Cardiac septum (tissue), 1 donor: ENCODE results near the gene GCNT4. TPM values are rescaled to one million over a fixed set of nuclear protein-coding genes. Genes with fewer than 3 reads are reported as not detected.
A peak's percentile ranks its signal among the peaks of the same experiment; 100 is the strongest.
"Not testable (repeated sequence)": the region's sequence is repeated elsewhere in the genome, so short reads cannot be mapped to it uniquely, and the experiment has no call there.

Experiments used
- DNase-seq: peaks from one replicate; pipeline ENCODE4 v3.0.0-alpha.2; 2020; ENCODE audit warnings: low spot score
- intact Hi-C: fragments of 100-400 bp; cut with DNase I; formaldehyde crosslinking; loops from one replicate; pipeline ENCODE4 v1.14.0; 2022
- long read RNA-seq: library from polyadenylated mRNA; unstranded; transcript quantifications from one replicate; pipeline ENCODE4 v2.0.0, GENCODE V29; 2021
- total RNA-seq: library from RNA; stranded (reverse); fragmentation: NEBNext Ultra II Directional; extraction: Animal tissue kit (Norgen Biotek cat#: 25700); gene quantifications from one replicate; pipeline ENCODE4 v1.2.1, GENCODE V29; 2021
- donor health status: DM: no; HTN: no; CAD: no.

Gene GCNT4
- total RNA-seq, result 0.62 TPM
- long read RNA-seq, result 0 reads

GRCh38 chr5:75052192-75053053, at the start of gene GCNT4:
TSS of gene GCNT4 (minus strand) at chr5:75052558. CDS start at chr5:75030037, 22,521 bp downstream.
- DNase-seq, result peak; percentile 78
- intact Hi-C loops, result loop anchor here (5.0 kb wide), 1 partner anchor 285 kb away; the partner anchor contains the start of gene HMGCR

DNA sequence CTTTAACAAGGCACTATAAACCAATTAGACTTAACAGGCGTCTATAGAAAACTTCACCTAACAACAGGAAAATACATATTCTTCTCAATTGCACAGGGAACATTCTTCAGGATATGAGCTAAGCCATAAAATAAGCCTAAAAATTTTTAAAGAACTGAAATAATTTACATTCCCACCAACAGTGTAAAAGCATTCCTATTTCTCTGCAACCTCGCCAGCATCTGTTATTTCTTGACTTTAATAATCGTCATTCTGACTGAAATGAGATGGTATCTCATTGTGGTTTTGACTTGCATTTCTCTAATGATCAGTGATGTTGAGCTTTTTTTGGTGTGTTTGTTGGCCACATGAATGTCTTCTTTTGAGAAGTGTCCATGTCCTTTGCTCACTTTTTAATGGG, 43.6 kb upstream of the GCNT4 start:
- DNase-seq, intact Hi-C loops: not testable (repeated sequence)

GRCh38 chr5:75091597-75091996, 39.2 kb upstream of the GCNT4 start:
- intact Hi-C loops, result no loop called here
- no peak for DNase-seq

DNA sequence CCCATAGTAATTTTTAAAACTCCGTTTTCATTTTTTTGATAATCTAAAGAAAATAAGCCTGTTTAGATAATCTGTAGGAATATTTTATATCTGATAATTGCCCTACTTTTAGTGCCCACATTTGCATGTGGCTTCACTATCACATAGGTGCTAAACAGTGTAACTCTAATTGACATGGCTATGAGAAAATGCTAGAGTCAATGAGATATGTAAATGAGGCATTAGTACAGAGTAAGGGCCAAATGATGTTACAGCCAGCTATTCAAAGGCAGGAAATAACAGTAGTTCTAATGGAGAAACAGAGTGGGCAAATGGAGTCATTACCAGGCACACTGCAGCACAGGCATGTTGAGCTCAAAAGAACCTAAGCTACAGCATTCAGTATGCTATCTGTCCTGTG, 37.3 kb upstream of the GCNT4 start:
- no peak for DNase-seq
- intact Hi-C loops, result no loop called here

- intact Hi-C loops, result no loop called here
- DNase-seq, result no peak
Measured at GRCh38 chr5:75089137-75089536, 36.8 kb upstream of the GCNT4 start.

- intact Hi-C loops, result no loop called here
Measured at GRCh38 chr5:75088648-75089047, 36.3 kb upstream of the GCNT4 start.

DNA sequence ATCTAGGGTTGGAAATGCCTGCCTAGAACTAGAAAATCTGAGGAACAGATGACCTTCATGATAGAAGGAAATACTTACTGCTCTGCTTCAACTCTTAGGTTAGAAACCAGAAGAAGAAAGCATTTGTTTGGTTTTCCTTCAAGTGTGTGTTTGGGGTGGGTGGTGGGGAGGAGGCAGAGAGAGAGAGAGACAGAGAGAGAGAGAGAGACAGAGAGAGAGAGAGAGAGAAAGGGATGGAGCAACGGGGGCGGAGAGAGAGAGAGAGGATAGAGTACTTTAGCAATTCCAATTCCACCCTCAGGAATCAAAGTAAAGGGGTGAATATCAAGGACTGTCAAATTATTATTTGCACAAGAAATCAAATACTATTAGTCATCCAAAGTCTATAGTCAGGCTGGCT, 29.2 kb upstream of the GCNT4 start:
- intact Hi-C loops, result no loop called here
- DNase-seq, result no peak

More at GRCh38 chr5:75088648-75089047, 36.3 kb upstream of the GCNT4 start:
- DNase-seq, result no peak

DNA sequence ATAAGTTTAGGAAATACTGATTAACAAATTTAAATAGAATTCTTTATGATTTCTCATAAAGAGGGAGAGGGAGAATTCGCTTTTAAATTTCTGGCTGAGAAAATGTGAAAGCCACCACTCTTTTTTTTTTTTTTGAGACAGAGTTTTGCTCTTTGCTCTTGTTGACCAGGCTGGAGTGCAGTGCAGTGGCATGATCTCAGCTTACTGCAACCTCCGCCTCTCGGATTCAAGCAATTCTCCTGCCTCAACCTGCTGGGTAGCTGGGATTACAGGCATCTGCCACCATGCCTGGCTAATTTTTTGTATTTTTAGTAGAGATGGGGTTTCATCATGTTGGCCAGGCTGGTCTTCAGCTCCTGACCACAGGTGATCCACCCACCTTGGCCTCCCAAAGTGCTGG, 27.0 kb upstream of the GCNT4 start:
- DNase-seq, intact Hi-C loops: not testable (repeated sequence)

DNA sequence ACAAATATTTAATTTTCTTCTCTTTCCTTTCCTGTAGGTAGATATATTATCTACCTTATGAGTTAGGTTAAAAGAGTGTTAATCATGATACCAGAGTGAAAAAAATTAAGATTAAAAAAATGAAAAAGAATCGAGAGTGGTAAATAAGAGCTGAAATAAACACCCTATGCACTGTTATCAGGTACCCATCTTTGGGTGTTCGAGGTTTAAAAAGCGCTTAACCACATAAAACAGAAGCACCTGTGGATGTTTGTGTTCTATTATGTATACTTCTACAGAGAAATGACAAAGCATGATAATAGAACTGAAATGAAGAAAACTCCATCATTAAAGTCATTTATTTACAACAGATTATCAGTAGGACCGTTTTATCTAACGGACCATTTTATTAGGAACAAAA, 25.7 kb upstream of the GCNT4 start:
- no peak for DNase-seq
- intact Hi-C loops, result no loop called here

DNA sequence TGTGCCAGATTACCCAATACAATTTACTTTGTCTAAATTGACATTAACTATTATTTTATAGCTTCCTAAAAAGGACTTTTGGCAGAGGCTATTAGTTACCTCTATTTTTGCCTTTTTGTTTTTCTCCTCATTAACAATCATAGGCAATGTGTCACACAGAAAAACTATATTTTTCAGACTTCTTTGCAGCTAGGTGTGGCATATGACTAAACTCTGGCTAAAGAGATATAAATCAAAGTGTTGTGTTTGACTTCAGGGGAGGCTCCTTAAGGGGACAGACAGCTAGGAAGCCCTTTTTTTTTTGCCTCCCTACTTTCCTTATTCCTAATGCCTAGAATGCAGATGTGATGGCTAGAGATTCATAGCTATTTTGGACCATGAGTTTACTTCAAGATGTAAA, 19.7 kb upstream of the GCNT4 start:
- DNase-seq, result no peak
- intact Hi-C loops, result no loop called here

DNA sequence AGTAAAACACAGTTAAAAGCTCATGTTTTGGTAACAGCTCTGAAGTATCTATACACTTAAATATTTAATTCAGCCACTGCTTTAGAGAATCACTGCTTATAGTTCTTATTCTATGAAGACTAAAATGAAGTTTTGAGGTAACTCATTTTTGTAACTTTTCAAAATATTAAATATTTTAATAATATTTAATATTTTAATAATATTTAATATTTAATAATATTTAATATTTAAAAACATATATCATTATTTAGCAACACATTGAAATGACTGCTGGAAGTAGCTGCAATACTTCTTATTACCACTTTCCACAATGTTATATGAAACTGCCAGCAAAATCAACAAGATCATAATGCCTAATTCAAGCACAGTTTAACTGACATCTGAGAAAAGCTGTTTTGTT, 18.7 kb upstream of the GCNT4 start:
- intact Hi-C loops, result no loop called here
- DNase-seq, result no peak

DNA sequence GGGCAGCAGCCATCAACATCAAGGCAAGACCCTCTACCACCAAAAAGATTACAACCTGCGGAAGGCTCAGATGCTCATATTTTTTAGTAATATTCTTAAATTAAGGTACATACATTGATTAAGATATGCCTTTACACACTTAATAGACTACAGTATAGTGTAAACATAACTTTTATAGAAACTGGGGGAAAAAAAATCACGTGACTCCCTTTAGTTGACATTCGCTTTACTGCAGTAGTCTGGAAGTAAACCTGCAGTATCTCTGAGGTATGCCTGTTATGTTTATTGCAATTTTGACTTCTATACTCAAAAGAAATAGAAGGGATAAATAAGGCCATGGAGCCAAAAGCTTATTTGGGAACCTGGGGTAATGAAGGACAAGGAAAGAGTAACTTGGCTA, 15.1 kb upstream of the GCNT4 start:
- intact Hi-C loops, result no loop called here
- no peak for DNase-seq

GRCh38 chr5:75062925-75063531, 10.7 kb upstream of the GCNT4 start:
- DNase-seq, result no peak
- intact Hi-C loops, result no loop called here

DNA sequence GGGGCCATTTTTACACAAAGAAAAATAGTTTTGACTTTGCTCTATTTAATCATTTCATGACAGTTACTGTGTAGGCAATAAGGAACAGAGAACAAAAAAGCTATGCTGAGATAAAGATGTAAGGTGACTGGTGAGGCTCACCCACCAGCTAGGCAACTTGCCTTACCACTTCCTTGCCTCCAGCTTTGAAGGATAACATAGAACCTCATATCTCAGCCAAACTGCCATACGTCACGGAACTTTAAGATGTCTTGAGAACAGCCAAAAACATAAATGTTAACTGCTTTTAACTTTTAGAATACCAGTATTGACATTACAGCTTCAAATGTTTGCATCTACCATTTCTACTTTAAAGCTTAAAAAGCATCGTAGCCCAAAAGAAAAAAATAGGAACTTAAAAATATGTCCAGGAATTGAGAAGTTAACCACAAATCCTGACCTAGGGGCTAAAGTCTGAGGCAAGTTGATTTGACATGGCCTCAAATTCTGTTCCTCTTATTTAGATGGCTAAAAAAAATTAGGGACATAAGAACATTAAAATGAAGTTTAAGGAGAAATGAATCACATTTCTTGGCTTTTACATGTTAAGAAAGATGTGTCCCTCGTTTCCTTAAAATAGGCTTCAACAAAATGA, 7.7 kb upstream of the GCNT4 start:
- intact Hi-C loops, result no loop called here
- no peak for DNase-seq

- intact Hi-C loops, result no loop called here
- no peak for DNase-seq
Measured at GRCh38 chr5:75058986-75059535, 6.7 kb upstream of the GCNT4 start.

- intact Hi-C loops, result no loop called here
- DNase-seq, result no peak
Measured at GRCh38 chr5:75057561-75057960, 5.2 kb upstream of the GCNT4 start.

GRCh38 chr5:75055727-75056144, 3.4 kb upstream of the GCNT4 start:
- intact Hi-C loops, result no loop called here

DNA sequence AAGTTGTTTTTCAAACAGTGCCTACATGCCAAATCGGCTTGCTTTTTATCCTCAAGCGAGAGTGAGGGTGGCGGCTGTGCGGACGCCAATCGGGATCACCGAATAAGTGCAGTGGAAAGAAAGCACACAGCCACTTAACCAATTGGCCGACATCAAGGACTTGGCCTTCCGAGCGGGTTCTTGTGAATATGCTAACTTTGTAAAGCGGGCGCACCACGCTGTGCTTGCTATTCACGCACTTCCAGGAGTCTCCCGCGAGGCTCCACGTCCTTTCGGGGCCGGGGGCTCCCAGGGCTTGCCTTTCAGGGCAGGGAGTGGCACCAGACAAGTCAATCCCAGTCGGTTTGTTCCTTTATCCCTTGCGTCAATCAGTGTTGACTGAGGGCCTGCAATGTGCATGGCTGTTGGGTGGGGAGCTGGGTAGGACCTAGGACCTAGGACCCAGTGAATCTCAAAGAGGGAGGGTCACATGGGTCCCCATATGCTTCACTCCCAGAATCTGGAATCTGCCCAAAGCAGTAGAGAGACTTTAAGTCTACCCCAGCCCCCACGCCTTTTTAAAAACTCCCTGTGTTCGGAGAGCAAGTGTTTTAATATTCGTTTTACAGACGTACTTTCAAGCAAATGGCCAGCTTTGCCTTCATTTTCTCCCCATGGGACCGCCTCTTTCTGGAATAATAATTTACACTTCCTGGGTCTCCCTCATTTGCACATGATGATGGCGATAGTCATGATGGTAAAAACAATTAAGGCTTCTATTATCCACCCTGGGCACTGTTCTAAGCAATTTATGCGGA, 2.0 kb upstream of the GCNT4 start:
- intact Hi-C loops, result loop anchor here (5.0 kb wide), 1 partner anchor 283 kb away; the partner anchor contains the start of gene HMGCR
- DNase-seq, result no peak

More at GRCh38 chr5:75055727-75056144, 3.4 kb upstream of the GCNT4 start:
- DNase-seq, result no peak
